ENCODE results near the gene TSFM. TPM values are rescaled to one million over a fixed set of nuclear protein-coding genes. Genes with fewer than 3 reads are reported as not detected.
A peak's percentile ranks its signal among the peaks of the same experiment; 100 is the strongest.

TSFM gene
- total RNA-seq, 1 donor, result 25.5 TPM

DNA sequence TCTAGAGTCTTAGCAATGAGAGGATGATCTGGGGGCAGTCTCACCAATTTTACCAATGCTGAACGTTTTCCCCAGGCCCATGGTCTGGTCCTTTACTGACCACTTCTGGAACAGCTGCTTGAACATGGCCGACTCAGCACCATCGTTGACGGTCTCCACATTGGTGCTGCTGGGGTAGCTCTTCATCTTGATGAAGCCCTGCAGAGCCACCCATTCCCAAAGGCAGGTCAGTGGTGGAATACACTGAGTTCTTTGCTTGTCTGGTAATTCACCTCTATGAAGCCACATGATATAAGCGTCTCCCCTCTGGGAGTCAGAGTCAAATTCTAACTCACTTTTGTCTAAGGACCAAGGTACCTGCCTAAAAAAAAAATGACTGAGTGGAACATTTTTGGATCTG lies 25.8 kb downstream of the TSFM start:
- no peak for DNase-seq (ENCODE audit: low read depth)
- TF ChIP-seq, protein P1, sequence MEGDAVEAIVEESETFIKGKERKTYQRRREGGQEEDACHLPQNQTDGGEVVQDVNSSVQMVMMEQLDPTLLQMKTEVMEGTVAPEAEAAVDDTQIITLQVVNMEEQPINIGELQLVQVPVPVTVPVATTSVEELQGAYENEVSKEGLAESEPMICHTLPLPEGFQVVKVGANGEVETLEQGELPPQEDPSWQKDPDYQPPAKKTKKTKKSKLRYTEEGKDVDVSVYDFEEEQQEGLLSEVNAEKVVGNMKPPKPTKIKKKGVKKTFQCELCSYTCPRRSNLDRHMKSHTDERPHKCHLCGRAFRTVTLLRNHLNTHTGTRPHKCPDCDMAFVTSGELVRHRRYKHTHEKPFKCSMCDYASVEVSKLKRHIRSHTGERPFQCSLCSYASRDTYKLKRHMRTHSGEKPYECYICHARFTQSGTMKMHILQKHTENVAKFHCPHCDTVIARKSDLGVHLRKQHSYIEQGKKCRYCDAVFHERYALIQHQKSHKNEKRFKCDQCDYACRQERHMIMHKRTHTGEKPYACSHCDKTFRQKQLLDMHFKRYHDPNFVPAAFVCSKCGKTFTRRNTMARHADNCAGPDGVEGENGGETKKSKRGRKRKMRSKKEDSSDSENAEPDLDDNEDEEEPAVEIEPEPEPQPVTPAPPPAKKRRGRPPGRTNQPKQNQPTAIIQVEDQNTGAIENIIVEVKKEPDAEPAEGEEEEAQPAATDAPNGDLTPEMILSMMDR (IDR thresholded peaks at IDR 0.05; ENCODE audit: insufficient read depth, low read depth, low read length), result no peak
- no peak overlapping the region for H3K4me3 ChIP-seq (ENCODE audit: low read depth, low read length)

DNA sequence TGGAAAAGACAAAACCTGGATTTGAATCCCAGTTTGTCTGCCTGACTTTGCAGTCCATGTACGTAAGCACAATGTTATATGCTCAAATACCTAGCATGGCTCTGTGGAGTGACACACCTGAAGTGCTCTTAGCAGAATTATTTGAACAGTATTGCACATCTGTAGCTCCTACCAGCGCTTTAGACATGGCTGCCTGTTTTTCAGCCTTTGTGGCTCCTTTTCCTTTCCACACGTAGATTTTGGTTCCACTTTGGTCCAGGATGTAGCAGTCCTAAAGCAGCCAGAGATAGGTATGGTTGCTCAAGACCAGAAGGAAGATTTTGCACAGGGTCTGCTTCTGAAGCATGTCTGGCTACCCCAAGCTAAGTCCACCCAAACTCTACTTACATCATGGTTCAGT lies 26.8 kb downstream of the TSFM start:
- TF ChIP-seq, protein P1 (IDR thresholded peaks at IDR 0.05; ENCODE audit: insufficient read depth, low read depth, low read length), result no peak
- H3K4me3 ChIP-seq (ENCODE audit: low read depth, low read length), result no peak overlapping the region
- DNase-seq (ENCODE audit: low read depth), result no peak

DNA sequence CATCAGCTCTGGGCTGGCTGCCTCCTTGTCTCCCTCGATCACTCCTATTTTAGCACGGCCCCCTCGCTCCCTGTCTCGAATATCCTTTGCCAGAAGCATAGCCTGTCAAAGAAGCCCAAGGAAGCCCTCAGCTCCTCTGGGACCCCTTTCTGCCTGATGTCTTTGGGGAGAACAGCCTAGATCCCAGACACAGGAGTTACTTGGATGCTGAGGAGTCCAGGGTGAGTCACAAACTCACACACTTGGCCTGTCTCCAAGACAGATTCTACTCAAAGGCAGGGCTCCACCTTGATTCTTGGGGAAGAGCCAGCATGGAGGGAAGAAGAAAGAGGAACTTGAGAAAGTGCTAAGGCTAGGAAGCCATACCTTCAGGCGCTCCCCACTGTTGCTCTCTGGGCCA lies 27.9 kb downstream of the TSFM start:
- DNase-seq (ENCODE audit: low read depth), result peak; percentile 31
- TF ChIP-seq, protein P1 (IDR thresholded peaks at IDR 0.05; ENCODE audit: insufficient read depth, low read depth, low read length), result no peak

DNA sequence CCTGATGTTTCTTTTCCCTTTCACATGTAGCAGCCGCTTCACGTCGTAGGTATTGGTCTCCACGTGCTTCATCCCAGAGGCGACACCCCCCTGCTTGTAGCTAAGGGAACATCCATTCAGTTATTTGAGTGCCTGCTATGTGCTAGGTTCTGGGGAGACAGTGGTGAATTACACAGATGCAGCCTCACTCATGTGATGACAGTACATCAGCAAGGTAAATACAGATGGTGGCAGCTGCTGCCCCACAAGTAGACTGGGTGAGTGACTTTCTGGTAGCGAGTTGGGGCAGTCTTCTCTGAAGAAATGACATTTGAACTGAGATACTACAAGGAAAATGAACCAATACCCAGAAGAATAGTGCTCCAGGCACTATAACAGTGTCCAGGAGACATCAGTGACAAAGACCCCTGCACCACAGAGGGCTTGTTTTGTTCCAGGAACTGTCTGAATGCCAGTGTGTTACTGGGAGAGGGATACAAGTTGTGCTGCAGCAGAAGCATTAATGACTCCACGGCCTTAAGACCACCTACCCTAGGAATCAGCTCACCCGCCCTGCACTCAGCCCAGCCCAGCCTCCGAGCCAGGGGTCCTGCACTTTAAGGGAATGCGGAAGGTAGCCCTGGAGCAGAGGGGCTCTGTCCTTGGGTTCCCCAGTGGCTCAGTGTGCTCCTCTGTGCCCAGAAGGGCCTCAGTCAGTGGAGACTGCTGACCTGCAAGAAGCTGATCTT lies 28.6 kb downstream of the TSFM start:
- DNase-seq (ENCODE audit: low read depth), result no peak
- TF ChIP-seq, protein P1 (IDR thresholded peaks at IDR 0.05; ENCODE audit: insufficient read depth, low read depth, low read length), result no peak
- H3K4me3 ChIP-seq (ENCODE audit: low read depth, low read length), result no peak overlapping the region

More for the DNA sequence above, 27.9 kb downstream of the TSFM start:
- no peak overlapping the region for H3K4me3 ChIP-seq (ENCODE audit: low read depth, low read length)

DNA sequence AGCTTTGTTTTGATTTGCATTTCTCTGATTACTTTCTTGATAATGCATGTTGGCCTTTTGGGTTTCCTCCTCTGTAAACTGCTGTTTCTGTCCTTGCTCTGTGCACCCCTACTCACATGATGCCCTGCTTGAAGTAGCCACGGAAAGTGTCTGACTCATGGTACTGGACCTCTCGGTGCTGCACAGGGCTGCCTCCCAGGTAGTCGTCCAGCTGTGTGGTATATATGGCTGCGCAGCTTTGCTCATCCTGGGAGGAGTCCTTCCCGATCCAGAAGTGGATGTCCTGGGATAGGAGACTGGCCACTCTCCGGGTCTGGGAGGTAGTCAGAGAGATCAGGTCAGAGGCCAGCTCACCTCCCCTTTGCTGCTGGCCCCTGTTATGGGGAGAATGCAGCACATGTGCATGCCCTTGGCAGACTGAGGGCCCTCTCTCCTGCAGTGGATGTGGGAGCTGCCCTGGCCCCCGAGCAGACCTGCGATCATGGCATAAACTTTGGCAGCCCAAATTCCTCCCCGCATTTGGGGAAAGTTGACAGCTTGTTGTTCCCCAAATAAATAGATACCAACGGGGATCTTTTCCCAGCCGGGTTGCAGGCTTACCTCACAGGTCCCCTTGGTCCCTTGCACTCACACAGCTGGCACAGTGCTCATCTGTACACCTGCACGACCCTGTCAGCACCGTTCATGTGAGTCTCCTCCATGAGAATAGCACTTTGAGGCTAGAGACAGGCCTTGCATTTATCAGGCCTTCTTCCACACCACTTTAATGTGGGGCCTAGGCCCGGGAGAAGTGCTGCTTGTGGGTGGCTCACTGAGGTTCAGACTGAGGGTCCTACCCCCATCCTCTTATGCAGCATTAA lies 30.8 kb downstream of the TSFM start:
- TF ChIP-seq, protein P1 (IDR thresholded peaks at IDR 0.05; ENCODE audit: insufficient read depth, low read depth, low read length), result no peak
- no peak for DNase-seq (ENCODE audit: low read depth)

DNA sequence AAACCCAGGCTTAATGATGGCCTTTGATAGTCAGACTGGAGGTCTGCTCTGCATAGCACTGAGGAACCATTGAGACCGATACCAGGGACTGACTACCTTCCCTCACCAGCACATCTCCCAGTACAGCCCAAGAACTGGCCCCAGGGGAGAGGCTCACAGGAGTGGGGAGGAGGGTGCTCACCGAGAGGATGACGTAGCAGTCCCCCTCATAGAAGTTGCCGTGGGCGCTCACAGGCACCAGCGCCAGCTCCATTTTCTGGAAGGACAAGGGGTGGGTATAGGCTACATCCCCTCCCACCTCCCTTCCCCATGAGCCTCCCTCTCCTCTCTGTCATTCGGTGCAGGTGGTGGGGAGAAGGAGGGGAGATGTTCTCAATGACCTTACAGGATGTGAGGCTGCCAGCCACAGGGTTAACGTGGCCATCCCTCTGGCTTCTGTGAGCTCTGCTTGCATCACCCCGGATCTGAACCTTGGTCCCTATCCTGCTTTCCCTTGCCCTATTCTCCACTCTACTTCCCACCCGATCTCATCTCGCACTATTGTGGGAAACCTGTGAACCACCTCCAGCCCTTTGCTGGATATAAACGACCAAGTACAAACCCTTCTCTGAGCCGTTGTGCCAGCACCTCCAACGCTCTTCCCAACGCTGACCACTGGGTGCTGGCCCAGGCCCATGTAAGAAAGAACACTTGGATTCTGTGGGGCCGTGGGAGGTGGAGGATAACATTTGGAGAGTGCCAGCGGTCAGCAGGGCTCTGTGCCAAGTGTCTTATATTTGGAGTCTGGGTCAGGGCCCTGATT lies 31.6 kb downstream of the TSFM start:
- no peak overlapping the region for H3K4me3 ChIP-seq (ENCODE audit: low read depth, low read length)
- TF ChIP-seq, protein P1 (IDR thresholded peaks at IDR 0.05; ENCODE audit: insufficient read depth, low read depth, low read length), result peak; percentile 27
- peak; percentile 66 for DNase-seq (ENCODE audit: low read depth)

More for the DNA sequence above, 30.8 kb downstream of the TSFM start:
- H3K4me3 ChIP-seq (ENCODE audit: low read depth, low read length), result no peak overlapping the region
